Renal pelvis (tissue), 4 donors: ENCODE measurements around the gene VPS11. TPM values are rescaled to one million over a fixed set of nuclear protein-coding genes. Genes with fewer than 3 reads are reported as not detected.

Experiments
- DNase-seq: peaks from one replicate; pipeline ENCODE4 v3.0.0-alpha.2; 2013
- polyA plus RNA-seq, 3 donors: library from polyadenylated mRNA; unstranded; fragments of 120-200 nt; gene quantifications; one replicate each; pipeline ENCODE4 v1.2.1, GENCODE V29; 2013; ENCODE audit not compliant: insufficient read length in 3 of 3

Gene VPS11
- polyA plus RNA-seq, 3 donors = 55.0 to 66.1 (median 57.7) TPM

GRCh38 chr11:119077839-119078238 is 10.2 kb downstream of the VPS11 start:
- no peak for DNase-seq

GRCh38 chr11:119078675-119079420 is 11.2 kb downstream of the VPS11 start:
- DNase-seq = no peak

- no peak for DNase-seq
These were observed 14.2 kb downstream of the VPS11 start for GRCh38 chr11:119081682-119082260.

- peak; percentile 95 for DNase-seq
These were observed 17.2 kb downstream of the VPS11 start, which contains the start of gene HMBS for GRCh38 chr11:119084663-119085436. Gene HMBS (plus strand): TSS chr11:119084881. CDS start chr11:119085034, 153 bp downstream.

- DNase-seq = no peak
These were observed 17.8 kb downstream of the VPS11 start for GRCh38 chr11:119085437-119085847.

- DNase-seq = no peak
These were observed 19.5 kb downstream of the VPS11 start for GRCh38 chr11:119087123-119087522.

- no peak for DNase-seq
These were observed 20.2 kb downstream of the VPS11 start for GRCh38 chr11:119087747-119088241.

GRCh38 chr11:119088406-119088805 is 20.8 kb downstream of the VPS11 start:
- DNase-seq = no peak

GRCh38 chr11:119089319-119089718 is 21.7 kb downstream of the VPS11 start:
- DNase-seq = no peak

GRCh38 chr11:119091178-119091577 is 23.6 kb downstream of the VPS11 start:
- DNase-seq = no peak

GRCh38 chr11:119091966-119092879 is 24.6 kb downstream of the VPS11 start:
- no peak for DNase-seq

- no peak for DNase-seq
These were observed 25.5 kb downstream of the VPS11 start for GRCh38 chr11:119092880-119093842.

GRCh38 chr11:119093942-119094815 is 26.6 kb downstream of the VPS11 start:
- no peak for DNase-seq

- DNase-seq = peak; percentile 73
These were observed 27.1 kb downstream of the VPS11 start for GRCh38 chr11:119094816-119095065.

- DNase-seq = peak; percentile 99
These were observed 27.7 kb downstream of the VPS11 start for GRCh38 chr11:119095066-119095880.

GRCh38 chr11:119099711-119100110 is 32.1 kb downstream of the VPS11 start:
- DNase-seq = no peak

- no peak for DNase-seq
These were observed 32.8 kb downstream of the VPS11 start for GRCh38 chr11:119100246-119100970.
